Upper lobe of right lung (tissue), 1 donor: Measurements from ENCODE around the gene CFAP126. TPM values are rescaled to one million over a fixed set of nuclear protein-coding genes. Genes with fewer than 3 reads are reported as not detected.

Experiments used
- ATAC-seq: fragments of 200-7000 bp; cut with Tn5 transposase; one replicate; pipeline ENCODE4 v1.9.1; 2020; ENCODE audit warnings: mild to moderate bottlenecking, moderate library complexity
- DNase-seq: peaks from one replicate; pipeline ENCODE4 v3.0.0-alpha.2; 2020
- H3K27ac ChIP-seq: fragments of 200-600 bp; one replicate; pipeline ENCODE4 v1.8.0; 2022
- H3K27me3 ChIP-seq: fragments of 200-600 bp; one replicate; pipeline ENCODE4 v1.8.0; 2022; ENCODE audit warnings: mild to moderate bottlenecking
- H3K36me3 ChIP-seq: fragments of 200-600 bp; one replicate; pipeline ENCODE4 v1.8.0; 2022
- H3K4me1 ChIP-seq: fragments of 200-600 bp; one replicate; pipeline ENCODE4 v1.8.0; 2022
- H3K4me3 ChIP-seq: fragments of 200-600 bp; one replicate; pipeline ENCODE4 v1.8.0; 2022; ENCODE audit warnings: mild to moderate bottlenecking
- H3K9me3 ChIP-seq: fragments of 200-600 bp; one replicate; pipeline ENCODE4 v1.8.0; 2022
- CTCF ChIP-seq: fragments of 200-600 bp; IDR thresholded peaks from one replicate; pipeline ENCODE4 v1.8.0; 2022; ENCODE audit warnings: antibody characterized with exemption
- intact Hi-C: fragments of 100-400 bp; cut with DNase I; formaldehyde crosslinking; loops from one replicate; pipeline ENCODE4 v1.11.0; 2022
- total RNA-seq: library from RNA; stranded (reverse); fragmentation: NEBNext Ultra II Directional; extraction: Animal tissue kit (Norgen Biotek cat#: 25700); gene quantifications from one replicate; pipeline ENCODE4 v1.2.1, GENCODE V29; 2021
- donor health status: DM: no; HTN: yes; CAD: no; lungs with severe emphysema.

The CFAP126 gene
- total RNA-seq, 1 donor from 2014 or later: not detected

- intact Hi-C loops: no loop called here
- no peak for TF ChIP-seq CTCF
These were observed 17.0 kb downstream of the CFAP126 start for GRCh38 chr1:161350671-161351070.

GRCh38 chr1:161342821-161343220 lies 24.9 kb downstream of the CFAP126 start:
- no peak overlapping the region for H3K27ac ChIP-seq
- no peaks in the 10 kb centered on the region for H3K27me3 ChIP-seq
- no peaks in the 10 kb centered on the region for H3K9me3 ChIP-seq
- no peak for TF ChIP-seq CTCF
- intact Hi-C loops: no loop called here
- no peak overlapping the region for H3K4me3 ChIP-seq
- H3K36me3 ChIP-seq: peaks cover 57% of the 10 kb centered on the region
- no peaks in the 10 kb centered on the region for H3K4me1 ChIP-seq
- DNase-seq (no peak), ATAC-seq (no peak)

More at GRCh38 chr1:161350671-161351070, 17.0 kb downstream of the CFAP126 start:
- H3K4me1 ChIP-seq: no peaks in the 10 kb centered on the region
- no peak overlapping the region for H3K4me3 ChIP-seq
- H3K36me3 ChIP-seq: peaks cover 24% of the 10 kb centered on the region
- no peak overlapping the region for H3K27ac ChIP-seq
- no peak for ATAC-seq
- no peak for DNase-seq
- no peaks in the 10 kb centered on the region for H3K9me3 ChIP-seq
- H3K27me3 ChIP-seq: no peaks in the 10 kb centered on the region

- no peak for TF ChIP-seq CTCF
- H3K27ac ChIP-seq: no peak overlapping the region
- H3K36me3 ChIP-seq: peaks cover 60% of the 10 kb centered on the region
- intact Hi-C loops: no loop called here
- no peaks in the 10 kb centered on the region for H3K9me3 ChIP-seq
- no peak overlapping the region for H3K4me3 ChIP-seq
- H3K4me1 ChIP-seq: no peaks in the 10 kb centered on the region
- DNase-seq (no peak), ATAC-seq (no peak)
- H3K27me3 ChIP-seq: no peaks in the 10 kb centered on the region
These were observed 25.5 kb downstream of the CFAP126 start for GRCh38 chr1:161342177-161342576.

- Histone ChIP-seq H3K4me3 (no peak overlapping the region), H3K27me3 (no peaks in the 10 kb centered on the region), H3K9me3 (no peaks in the 10 kb centered on the region), H3K27ac (no peak overlapping the region), H3K4me1 (no peaks in the 10 kb centered on the region), H3K36me3 (peaks cover 69% of the 10 kb centered on the region)
- TF ChIP-seq CTCF: no peak
- ATAC-seq (no peak), DNase-seq (no peak)
- intact Hi-C loops: no loop called here
These were observed 31.9 kb downstream of the CFAP126 start for GRCh38 chr1:161335796-161336195.

GRCh38 chr1:161333166-161333565 lies 34.5 kb downstream of the CFAP126 start:
- Histone ChIP-seq H3K4me1 (no peaks in the 10 kb centered on the region), H3K36me3 (peaks cover 88% of the 10 kb centered on the region), H3K4me3 (no peak overlapping the region), H3K27ac (no peak overlapping the region), H3K9me3 (no peaks in the 10 kb centered on the region), H3K27me3 (no peaks in the 10 kb centered on the region)
- intact Hi-C loops: no loop called here
- no peak for ATAC-seq
- no peak for DNase-seq
- TF ChIP-seq CTCF: no peak

GRCh38 chr1:161330346-161330745 lies 37.3 kb downstream of the CFAP126 start:
- H3K4me1 ChIP-seq: no peaks in the 10 kb centered on the region
- TF ChIP-seq CTCF: no peak
- H3K36me3 ChIP-seq: peaks cover 92% of the 10 kb centered on the region
- DNase-seq (no peak), ATAC-seq (no peak)
- no peak overlapping the region for H3K27ac ChIP-seq
- no peaks in the 10 kb centered on the region for H3K27me3 ChIP-seq
- no peak overlapping the region for H3K4me3 ChIP-seq
- no peaks in the 10 kb centered on the region for H3K9me3 ChIP-seq
- intact Hi-C loops: no loop called here
